Activated CD8-positive, alpha-beta T cell treated with anti-CD3 and anti-CD28 coated beads, Interleukin-2, amount 10 ng/mL, durations not matched to agents 7 days and 5 days (primary cell): ENCODE measurements around the gene SLC39A7. TPM values are rescaled to one million over a fixed set of nuclear protein-coding genes. Genes with fewer than 3 reads are reported as not detected.
A peak's percentile ranks its signal among the peaks of the same experiment; 100 is the strongest.

Experiments used
- ATAC-seq: fragments of 150-1000 bp; cut with Tn5 transposase; one replicate; pipeline ENCODE4 v1.10.0; 2021; ENCODE audit warnings: moderate library complexity
- CTCF ChIA-PET: fragments of 350-600 bp; sonication (Branson Sonifier 250); formaldehyde crosslinking; loops from one replicate; lab custom pipeline; 2021; ENCODE audit warnings: antibody characterized with exemption; lab: Charles Lee
- POLR2A ChIA-PET: fragments of 350-600 bp; sonication (Branson Sonifier 250); formaldehyde crosslinking; loops from one replicate; lab custom pipeline; 2021; ENCODE audit warnings: antibody characterized with exemption; lab: Charles Lee
- DNase-seq: peaks from one replicate; pipeline ENCODE4 v3.0.0-alpha.2; 2020
- H3K27ac Mint-ChIP-seq: one replicate; pipeline ENCODE4 v1.8.0; 2021; ENCODE audit warnings: mild to moderate bottlenecking, mixed read lengths
- H3K27me3 Mint-ChIP-seq: one replicate; pipeline ENCODE4 v1.8.0; 2021; ENCODE audit warnings: low read depth, mixed read lengths
- H3K36me3 Mint-ChIP-seq: one replicate; pipeline ENCODE4 v1.8.0; 2021; ENCODE audit warnings: low read depth, mixed read lengths
- H3K4me1 Mint-ChIP-seq: one replicate; pipeline ENCODE4 v1.8.0; 2021; ENCODE audit warnings: low read depth, mixed read lengths
- H3K4me3 Mint-ChIP-seq: one replicate; pipeline ENCODE4 v1.8.0; 2021; ENCODE audit warnings: mild to moderate bottlenecking, mixed read lengths
- H3K9me3 Mint-ChIP-seq: one replicate; pipeline ENCODE4 v1.8.0; 2022; ENCODE audit warnings: mixed read lengths; ENCODE audit not compliant: insufficient read depth
- total RNA-seq, 2 experiments: library from RNA; stranded (reverse); gene quantifications; one replicate each; pipeline ENCODE4 v1.2.3, GENCODE V29; 2021

SLC39A7 gene
- total RNA-seq, 2 experiments from 2014 or later, result 45.6 to 50.8 TPM

- no peak overlapping the region for H3K27ac Mint-ChIP-seq
- H3K4me3 Mint-ChIP-seq, result no peak overlapping the region
- H3K27me3 Mint-ChIP-seq, result peaks cover 29% of the 10 kb centered on the region
- no peaks in the 10 kb centered on the region for H3K9me3 Mint-ChIP-seq
- ATAC-seq (no peak), DNase-seq (no peak)
- CTCF ChIA-PET, result no interaction called here
- peaks cover 34% of the 10 kb centered on the region for H3K36me3 Mint-ChIP-seq
- peaks cover 15% of the 10 kb centered on the region for H3K4me1 Mint-ChIP-seq
- POLR2A ChIA-PET, result no interaction called here
These were observed 7.7 kb upstream of the SLC39A7 start for GRCh38 chr6:33192671-33193602.

- no peak for DNase-seq
- H3K9me3 Mint-ChIP-seq, result no peaks in the 10 kb centered on the region
- peaks cover 37% of the 10 kb centered on the region for H3K36me3 Mint-ChIP-seq
- peaks cover 22% of the 10 kb centered on the region for H3K4me1 Mint-ChIP-seq
- H3K4me3 Mint-ChIP-seq, result no peak overlapping the region
- no peak for ATAC-seq
- H3K27ac Mint-ChIP-seq, result no peak overlapping the region
- H3K27me3 Mint-ChIP-seq, result peaks cover 26% of the 10 kb centered on the region
- ChIA-PET POLR2A (no interaction called here), CTCF (interaction anchor here (1.0 kb wide), 1 partner anchor 15 kb away, joined by 3 read pairs; no protein-coding TSS in a partner anchor)
These were observed 7.0 kb upstream of the SLC39A7 start for GRCh38 chr6:33193619-33194018.

- H3K4me1 Mint-ChIP-seq, result peaks cover 30% of the 10 kb centered on the region
- CTCF ChIA-PET, result interaction anchor here (1.0 to 2.3 kb wide), 3 partner anchors 14 to 53 kb away, joined by 3 to 11 read pairs (median 3); no protein-coding TSS in a partner anchor
- ATAC-seq, result no peak
- H3K36me3 Mint-ChIP-seq, result peaks cover 38% of the 10 kb centered on the region
- no peak for DNase-seq
- H3K9me3 Mint-ChIP-seq, result no peaks in the 10 kb centered on the region
- peaks cover 25% of the 10 kb centered on the region for H3K27me3 Mint-ChIP-seq
- no peak overlapping the region for H3K27ac Mint-ChIP-seq
- POLR2A ChIA-PET, result no interaction called here
- no peak overlapping the region for H3K4me3 Mint-ChIP-seq
These were observed 6.2 kb upstream of the SLC39A7 start for GRCh38 chr6:33194431-33194979.

DNA sequence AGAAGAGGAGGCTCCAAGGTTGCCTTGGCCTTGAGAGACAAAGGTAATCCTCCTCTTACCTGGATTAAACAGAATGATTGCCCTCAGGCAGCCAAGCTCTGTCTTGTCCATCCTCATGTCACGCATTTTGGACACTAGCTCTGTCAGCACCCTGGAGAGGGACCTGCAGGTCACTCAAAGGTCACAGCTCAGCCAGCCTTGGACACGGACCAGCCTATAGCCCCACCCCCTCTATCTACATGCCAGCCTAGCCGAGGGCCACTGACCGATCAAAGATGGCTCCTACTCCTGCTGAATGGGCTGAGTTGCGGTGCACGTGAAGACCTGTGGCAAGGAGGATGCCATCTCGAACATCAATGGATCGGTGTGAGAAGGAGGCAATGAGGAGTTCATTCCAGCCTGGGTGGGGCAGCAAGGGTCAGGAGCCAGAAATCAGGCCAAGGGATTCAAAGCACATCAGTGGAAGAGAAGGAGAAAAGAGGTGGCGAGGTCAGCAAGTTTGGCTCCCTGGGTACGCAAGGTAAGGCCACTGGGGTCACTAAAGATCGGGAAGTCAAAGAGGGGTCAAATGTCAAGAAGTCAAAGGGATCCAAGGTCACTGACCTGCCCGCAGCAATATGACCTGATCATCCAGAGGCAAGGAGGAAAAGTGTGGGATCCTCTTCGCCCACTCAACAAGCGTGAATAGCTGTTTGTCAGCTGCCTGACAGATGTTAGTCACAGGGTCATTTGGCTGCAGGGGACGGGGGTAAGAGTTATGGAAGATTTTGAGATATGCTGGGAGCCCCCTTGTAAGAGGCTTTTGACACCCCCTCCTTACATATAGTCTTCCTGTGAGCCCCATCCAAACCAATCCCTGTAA, 5.1 kb upstream of the SLC39A7 start:
- H3K4me3 Mint-ChIP-seq, result no peak overlapping the region
- H3K36me3 Mint-ChIP-seq, result peaks cover 40% of the 10 kb centered on the region

DNA sequence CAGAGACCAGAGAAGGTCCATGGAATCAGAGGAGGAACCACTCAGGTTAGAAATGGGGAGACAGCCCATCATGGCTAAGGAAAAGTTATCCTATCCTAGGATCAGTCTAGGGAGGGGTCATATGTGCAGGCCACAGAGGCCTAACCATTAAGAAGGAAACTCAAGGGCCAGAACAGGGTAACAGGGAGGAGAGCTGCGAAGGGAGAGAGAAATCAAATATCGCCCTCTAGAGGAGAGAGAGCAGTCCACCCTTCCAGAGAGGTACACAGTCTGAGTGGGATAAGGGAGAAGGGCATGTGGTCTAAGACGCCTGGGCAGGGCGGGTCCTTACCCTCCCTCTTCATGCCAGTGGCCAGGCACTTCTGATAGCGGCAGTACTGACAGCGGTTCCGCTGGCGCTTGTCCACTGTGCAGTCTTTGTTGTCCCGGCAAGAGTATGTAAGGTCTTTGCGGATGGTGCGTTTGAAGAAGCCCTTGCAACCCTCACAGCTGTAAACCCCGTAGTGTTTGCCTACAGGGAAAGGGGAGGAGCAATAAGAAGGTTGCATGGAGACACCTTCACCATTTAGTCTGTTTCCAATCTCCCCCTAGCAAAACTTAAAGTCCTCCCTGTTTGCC, 3.1 kb upstream of the SLC39A7 start:
- Mint-ChIP-seq H3K36me3 (peaks cover 56% of the 10 kb centered on the region), H3K27ac (peak overlapping the region; percentile 0), H3K4me1 (peaks cover 47% of the 10 kb centered on the region), H3K4me3 (no peak overlapping the region), H3K27me3 (peaks cover 4% of the 10 kb centered on the region), H3K9me3 (no peaks in the 10 kb centered on the region)
- CTCF ChIA-PET, result interaction anchor here (0.8 to 4.8 kb wide), 21 partner anchors 8 to 221 kb away, joined by 3 to 52 read pairs (median 6); partner anchors contain the start of genes CUTA, RING1, RPS18 and VPS52
- POLR2A ChIA-PET, result interaction anchor here (1.2 to 2.7 kb wide), 3 partner anchors 11 to 226 kb away, joined by 4 to 17 read pairs (median 6); partner anchors contain the start of gene RING1
- DNase-seq (peak; percentile 55), ATAC-seq (peak; percentile 40)

More for the DNA sequence above, 5.1 kb upstream of the SLC39A7 start:
- DNase-seq, result no peak
- H3K4me1 Mint-ChIP-seq, result peaks cover 33% of the 10 kb centered on the region
- peaks cover 19% of the 10 kb centered on the region for H3K27me3 Mint-ChIP-seq
- ATAC-seq, result no peak
- ChIA-PET POLR2A (no interaction called here), CTCF (interaction anchor here (1.0 to 2.6 kb wide), 3 partner anchors 12 to 52 kb away, joined by 3 to 19 read pairs (median 11); no protein-coding TSS in a partner anchor)
- no peak overlapping the region for H3K27ac Mint-ChIP-seq
- H3K9me3 Mint-ChIP-seq, result no peaks in the 10 kb centered on the region

DNA sequence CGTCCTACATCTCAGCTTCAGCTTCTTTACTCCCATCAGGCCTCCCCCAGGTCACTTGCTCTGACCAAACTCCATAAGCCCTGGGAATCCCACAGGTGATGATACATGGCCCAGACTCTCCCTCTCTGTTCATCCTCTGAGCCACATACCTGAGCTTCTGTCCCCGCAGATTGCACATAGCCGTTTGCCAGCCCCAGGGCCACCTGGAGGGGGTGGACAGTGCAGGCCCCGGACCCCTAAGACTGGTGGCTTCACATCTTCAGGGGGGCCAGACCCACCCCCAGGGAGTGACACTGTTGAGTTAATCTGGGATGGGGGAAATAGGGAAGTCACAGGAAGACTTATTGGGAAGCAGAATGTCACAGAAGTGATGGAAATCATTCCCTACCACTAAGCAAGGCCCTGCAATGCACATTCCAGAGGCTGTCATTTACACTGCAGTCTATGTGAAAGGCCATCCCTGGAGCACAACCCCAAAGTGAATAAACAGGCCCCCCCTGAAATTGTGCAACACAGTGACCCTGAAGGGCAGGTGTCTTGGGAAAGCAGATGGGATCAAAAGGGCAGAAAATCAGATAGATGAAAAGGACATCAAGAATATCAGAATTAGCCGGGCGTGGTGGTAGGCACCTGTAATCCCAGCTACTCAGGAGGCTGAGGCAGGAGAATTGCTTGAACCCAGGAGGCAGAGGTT, 2.4 kb upstream of the SLC39A7 start:
- H3K27me3 Mint-ChIP-seq, result no peaks in the 10 kb centered on the region
- peaks cover 61% of the 10 kb centered on the region for H3K36me3 Mint-ChIP-seq
- H3K9me3 Mint-ChIP-seq, result no peaks in the 10 kb centered on the region
- DNase-seq (no peak), ATAC-seq (no peak)
- peak overlapping the region; percentile 69 for H3K27ac Mint-ChIP-seq
- H3K4me1 Mint-ChIP-seq, result peaks cover 51% of the 10 kb centered on the region
- CTCF ChIA-PET, result interaction anchor here (0.8 to 4.8 kb wide), 18 partner anchors 9 to 220 kb away, joined by 3 to 52 read pairs (median 7); partner anchors contain the start of genes CUTA, RING1, RPS18 and VPS52
- POLR2A ChIA-PET, result interaction anchor here (2.7 kb wide), 1 partner anchor 10 kb away, joined by 17 read pairs; the partner anchor contains the start of gene RING1
- H3K4me3 Mint-ChIP-seq, result peak overlapping the region; percentile 100

GRCh38 chr6:33198853-33199436, 1.7 kb upstream of the SLC39A7 start:
- peak overlapping the region; percentile 100 for H3K4me3 Mint-ChIP-seq
- H3K36me3 Mint-ChIP-seq, result peaks cover 66% of the 10 kb centered on the region
- H3K9me3 Mint-ChIP-seq, result no peaks in the 10 kb centered on the region
- ATAC-seq (no peak), DNase-seq (no peak)
- H3K27ac Mint-ChIP-seq, result peak overlapping the region; percentile 86
- ChIA-PET CTCF (interaction anchor here (1.4 to 4.8 kb wide), 7 partner anchors 10 to 79 kb away, joined by 4 to 52 read pairs (median 8); partner anchors contain the start of genes RING1, RPS18 and VPS52), POLR2A (interaction anchor here (0.9 to 2.7 kb wide), 5 partner anchors 10 to 227 kb away, joined by 3 to 17 read pairs (median 6); partner anchors contain the start of genes RING1, RPS18 and VPS52)
- H3K4me1 Mint-ChIP-seq, result peaks cover 54% of the 10 kb centered on the region
- no peaks in the 10 kb centered on the region for H3K27me3 Mint-ChIP-seq

DNA sequence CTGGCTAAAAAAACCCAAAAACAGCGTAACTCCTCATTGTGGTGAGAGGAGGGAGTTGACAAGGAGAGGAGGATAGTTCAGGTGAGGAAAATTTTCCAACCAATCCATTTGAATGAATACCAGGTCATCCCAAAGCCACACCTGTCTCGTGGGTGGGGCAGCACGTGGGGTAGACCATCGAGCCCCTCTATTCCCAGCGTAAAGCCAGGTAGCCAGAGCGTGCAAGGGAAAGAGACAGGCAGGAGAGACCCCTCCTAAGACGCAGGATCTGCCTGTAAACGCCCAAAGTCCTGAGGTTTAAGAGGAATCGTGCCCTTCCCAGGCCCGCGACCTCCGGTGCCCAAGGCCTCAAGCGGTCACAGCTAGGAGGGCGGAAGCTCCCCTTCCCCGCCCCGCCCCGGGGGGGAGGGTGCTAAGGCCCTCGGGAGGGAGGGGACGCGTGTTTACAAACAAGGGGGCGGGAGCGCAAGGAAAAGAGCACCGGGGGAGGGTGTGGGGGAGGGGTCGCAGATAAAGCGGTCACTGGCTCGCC, 914 bp upstream of the SLC39A7 start:
- no peaks in the 10 kb centered on the region for H3K27me3 Mint-ChIP-seq
- DNase-seq, result peak; percentile 81
- peak overlapping the region; percentile 100 for H3K4me3 Mint-ChIP-seq
- ATAC-seq, result peak; percentile 36
- H3K9me3 Mint-ChIP-seq, result no peaks in the 10 kb centered on the region
- H3K4me1 Mint-ChIP-seq, result peaks cover 59% of the 10 kb centered on the region
- peaks cover 63% of the 10 kb centered on the region for H3K36me3 Mint-ChIP-seq
- H3K27ac Mint-ChIP-seq, result peak overlapping the region; percentile 86
- POLR2A ChIA-PET, result interaction anchor here (0.8 to 2.7 kb wide), 8 partner anchors 9 to 228 kb away, joined by 3 to 17 read pairs (median 4); partner anchors contain the start of genes B3GALT4, RING1, RPS18 and VPS52
- CTCF ChIA-PET, result interaction anchor here (0.7 to 4.8 kb wide), 8 partner anchors 9 to 245 kb away, joined by 3 to 52 read pairs (median 6); partner anchors contain the start of gene RING1

DNA sequence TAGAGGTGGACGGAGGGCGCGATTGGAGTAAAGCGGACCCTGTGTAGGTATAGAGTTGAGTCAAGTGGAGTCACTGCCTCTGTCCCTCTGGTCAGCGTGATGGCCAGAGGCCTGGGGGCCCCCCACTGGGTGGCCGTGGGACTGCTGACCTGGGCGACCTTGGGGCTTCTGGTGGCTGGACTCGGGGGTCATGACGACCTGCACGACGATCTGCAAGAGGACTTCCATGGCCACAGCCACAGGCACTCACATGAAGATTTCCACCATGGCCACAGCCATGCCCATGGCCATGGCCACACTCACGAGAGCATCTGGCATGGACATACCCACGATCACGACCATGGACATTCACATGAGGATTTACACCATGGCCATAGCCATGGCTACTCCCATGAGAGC, 479 bp downstream of the SLC39A7 start:
- H3K4me1 Mint-ChIP-seq, result peaks cover 72% of the 10 kb centered on the region

More for the DNA sequence above, 479 bp downstream of the SLC39A7 start:
- H3K27ac Mint-ChIP-seq, result peak overlapping the region; percentile 98
- H3K36me3 Mint-ChIP-seq, result peaks cover 49% of the 10 kb centered on the region
- ATAC-seq (no peak), DNase-seq (no peak)
- no peaks in the 10 kb centered on the region for H3K9me3 Mint-ChIP-seq
- ChIA-PET CTCF (no interaction called here), POLR2A (no interaction called here)
- H3K27me3 Mint-ChIP-seq, result no peaks in the 10 kb centered on the region
- peak overlapping the region; percentile 100 for H3K4me3 Mint-ChIP-seq
